HTERT RPE-1 (cell line): ENCODE measurements around the gene ATP7B.
"Not testable (repeated sequence)": the region's sequence is repeated elsewhere in the genome, so short reads cannot be mapped to it uniquely, and the experiment has no call there.

ENCODE experiments used
- in situ Hi-C: fragments of 300-500 bp; cut with MboI; formaldehyde crosslinking; loops from 4 replicates; pipeline ENCODE4 v1.14.3; 2020; ENCODE audit warnings: low sequenced_read_pairs

ATP7B gene

GRCh38 chr13:52010890-52011631 lies at the start of gene ATP7B:
Gene ATP7B (minus strand): TSS chr13:52011450. CDS start chr13:52011337, 113 bp downstream.
- in situ Hi-C loops, result no loop called here

GRCh38 chr13:52053460-52053859 lies 42.2 kb upstream of the ATP7B start:
- in situ Hi-C loops, result no loop called here

- in situ Hi-C loops, result no loop called here
These were observed 40.1 kb upstream of the ATP7B start for GRCh38 chr13:52051400-52051799.

GRCh38 chr13:52048516-52048915 lies 37.3 kb upstream of the ATP7B start:
- in situ Hi-C loops, result no loop called here

GRCh38 chr13:52047463-52047862 lies 36.2 kb upstream of the ATP7B start:
- in situ Hi-C loops, result no loop called here

- in situ Hi-C loops, result no loop called here
These were observed 32.4 kb upstream of the ATP7B start for GRCh38 chr13:52043675-52044074.

GRCh38 chr13:52036037-52036436 lies 24.8 kb upstream of the ATP7B start:
- in situ Hi-C loops, result no loop called here

GRCh38 chr13:52034616-52035226 lies 23.5 kb upstream of the ATP7B start:
- in situ Hi-C loops, result no loop called here

- in situ Hi-C loops, result no loop called here
These were observed 21.8 kb upstream of the ATP7B start for GRCh38 chr13:52033039-52033438.

GRCh38 chr13:52030401-52030800 lies 19.2 kb upstream of the ATP7B start:
- in situ Hi-C loops, result not testable (repeated sequence)

- in situ Hi-C loops, result no loop called here
These were observed 18.3 kb upstream of the ATP7B start for GRCh38 chr13:52029569-52029968.

GRCh38 chr13:52027832-52028231 lies 16.6 kb upstream of the ATP7B start:
- in situ Hi-C loops, result no loop called here

GRCh38 chr13:52026246-52026626 lies 15.0 kb upstream of the ATP7B start:
- in situ Hi-C loops, result no loop called here

- in situ Hi-C loops, result no loop called here
These were observed 14.4 kb upstream of the ATP7B start for GRCh38 chr13:52025475-52026245.

- in situ Hi-C loops, result no loop called here
These were observed 13.2 kb upstream of the ATP7B start, which contains the start of gene UTP14C for GRCh38 chr13:52024481-52024880. Gene UTP14C (plus strand): TSS chr13:52024691. CDS start chr13:52028805, 4,114 bp downstream.

GRCh38 chr13:52022356-52022755 lies 11.1 kb upstream of the ATP7B start:
- in situ Hi-C loops, result no loop called here

- in situ Hi-C loops, result no loop called here
These were observed 8.9 kb upstream of the ATP7B start for GRCh38 chr13:52020191-52020590.

GRCh38 chr13:52016296-52016695 lies 5.0 kb upstream of the ATP7B start:
- in situ Hi-C loops, result no loop called here

- in situ Hi-C loops, result no loop called here
These were observed 1.2 kb upstream of the ATP7B start for GRCh38 chr13:52012512-52012836.

- in situ Hi-C loops, result no loop called here
These were observed 622 bp upstream of the ATP7B start, which contains the start of gene ALG11 for GRCh38 chr13:52011632-52012511. Gene ALG11 (plus strand): TSS chr13:52012398. CDS start chr13:52012419, 21 bp downstream.

GRCh38 chr13:52009946-52010345 lies 1.3 kb downstream of the ATP7B start:
- in situ Hi-C loops, result no loop called here
